Nephron progenitor cell (in vitro differentiated cells): ENCODE results near the gene CMIP.
"Not testable (repeated sequence)": the region's sequence is repeated elsewhere in the genome, so short reads cannot be mapped to it uniquely, and the experiment has no call there.

Experiments
- DNase-seq: peaks from one replicate; pipeline ENCODE4 v3.0.0; 2021
- H3K27ac Mint-ChIP-seq: 2 replicates; pipeline ENCODE4 v1.8.0; 2021; ENCODE audit warnings: mild to moderate bottlenecking, moderate library complexity, mixed read lengths
- H3K27me3 Mint-ChIP-seq: 2 replicates; pipeline ENCODE4 v1.8.0; 2021; ENCODE audit warnings: mild to moderate bottlenecking, low read depth, mixed read lengths; ENCODE audit not compliant: poor library complexity
- H3K36me3 Mint-ChIP-seq: 2 replicates; pipeline ENCODE4 v1.8.0; 2021; ENCODE audit warnings: low read depth, mixed read lengths
- H3K4me1 Mint-ChIP-seq: 2 replicates; pipeline ENCODE4 v1.8.0; 2021; ENCODE audit warnings: mixed read lengths
- H3K4me3 Mint-ChIP-seq: 2 replicates; pipeline ENCODE4 v1.8.0; 2021; ENCODE audit warnings: mild to moderate bottlenecking, moderate library complexity, mixed read lengths
- H3K9me3 Mint-ChIP-seq: 2 replicates; pipeline ENCODE4 v1.8.0; 2021; ENCODE audit warnings: mild to moderate bottlenecking, moderate library complexity, mixed read lengths
- CTCF ChIP-seq: fragments of 200-600 bp; sonication (generic); IDR thresholded peaks from 2 replicates; pipeline ENCODE4 v1.5.0; 2021; ENCODE audit warnings: antibody characterized with exemption

Gene CMIP

GRCh38 chr16:81738783-81739496, 294.3 kb downstream of the CMIP start:
- Mint-ChIP-seq H3K4me3 (no peak overlapping the region), H3K27ac (no peak overlapping the region), H3K9me3 (no peaks in the 10 kb centered on the region), H3K4me1 (peaks cover 26% of the 10 kb centered on the region), H3K27me3 (peaks cover 6% of the 10 kb centered on the region), H3K36me3 (no peaks in the 10 kb centered on the region)
- no peak for DNase-seq
- no peak for TF ChIP-seq CTCF

- no peak for TF ChIP-seq CTCF
- Mint-ChIP-seq H3K4me1 (peaks cover 26% of the 10 kb centered on the region), H3K4me3 (no peak overlapping the region), H3K27me3 (peaks cover 11% of the 10 kb centered on the region), H3K36me3 (no peaks in the 10 kb centered on the region), H3K9me3 (no peaks in the 10 kb centered on the region), H3K27ac (no peak overlapping the region)
- DNase-seq, result no peak
These were observed 294.9 kb downstream of the CMIP start for GRCh38 chr16:81739503-81739902.

DNA sequence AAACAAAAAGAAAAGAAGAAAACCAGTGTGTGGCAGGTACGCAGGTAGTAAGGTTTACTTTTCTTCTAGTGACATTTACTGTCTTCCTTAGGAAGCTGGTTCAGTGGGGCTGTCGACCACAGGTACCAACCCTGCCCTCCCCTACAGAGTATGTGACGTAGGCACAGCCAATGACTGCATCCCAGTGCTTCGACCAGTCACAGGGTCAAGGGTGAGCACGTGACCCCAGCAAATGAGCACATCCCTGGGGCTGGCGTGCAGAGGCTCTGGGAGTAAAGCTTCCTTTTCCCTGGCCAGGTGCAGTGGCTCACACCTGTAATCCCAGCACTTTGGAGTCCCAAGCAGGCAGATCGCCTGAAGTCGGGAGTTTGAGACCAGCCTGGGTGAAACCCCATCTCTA, 295.6 kb downstream of the CMIP start:
- H3K4me1 Mint-ChIP-seq, result peaks cover 23% of the 10 kb centered on the region
- H3K27me3 Mint-ChIP-seq, result peaks cover 15% of the 10 kb centered on the region
- no peaks in the 10 kb centered on the region for H3K36me3 Mint-ChIP-seq
- H3K4me3 Mint-ChIP-seq, result no peak overlapping the region
- no peaks in the 10 kb centered on the region for H3K9me3 Mint-ChIP-seq
- no peak for TF ChIP-seq CTCF
- no peak overlapping the region for H3K27ac Mint-ChIP-seq
- DNase-seq, result no peak

- not testable (repeated sequence) for H3K36me3 Mint-ChIP-seq, DNase-seq, H3K27ac Mint-ChIP-seq, H3K9me3 Mint-ChIP-seq, H3K4me3 Mint-ChIP-seq
- Mint-ChIP-seq H3K27me3 (peaks cover 15% of the 10 kb centered on the region), H3K4me1 (peaks cover 24% of the 10 kb centered on the region)
These were observed 296.8 kb downstream of the CMIP start for GRCh38 chr16:81741430-81741770.

GRCh38 chr16:81744385-81744784, 299.8 kb downstream of the CMIP start:
- H3K27me3 Mint-ChIP-seq, result peaks cover 12% of the 10 kb centered on the region
- no peaks in the 10 kb centered on the region for H3K36me3 Mint-ChIP-seq
- H3K4me3 Mint-ChIP-seq, result no peak overlapping the region
- DNase-seq, result no peak
- no peaks in the 10 kb centered on the region for H3K9me3 Mint-ChIP-seq
- TF ChIP-seq CTCF, result no peak
- peaks cover 25% of the 10 kb centered on the region for H3K4me1 Mint-ChIP-seq
- no peak overlapping the region for H3K27ac Mint-ChIP-seq

- Mint-ChIP-seq H3K27me3 (peaks cover 12% of the 10 kb centered on the region), H3K4me1 (peaks cover 30% of the 10 kb centered on the region)
- DNase-seq, result no peak
These were observed 300.3 kb downstream of the CMIP start for GRCh38 chr16:81744911-81745310.

More at GRCh38 chr16:81744911-81745310, 300.3 kb downstream of the CMIP start:
- no peak for TF ChIP-seq CTCF
- Mint-ChIP-seq H3K27ac (no peak overlapping the region), H3K4me3 (peak overlapping the region; percentile 77), H3K9me3 (no peaks in the 10 kb centered on the region), H3K36me3 (no peaks in the 10 kb centered on the region)
